ENCODE data around the gene ANKRD44. TPM values are rescaled to one million over a fixed set of nuclear protein-coding genes. Genes with fewer than 3 reads are reported as not detected.

The ANKRD44 gene
- polyA plus RNA-seq, 1 experiment = 14.7 TPM

DNA sequence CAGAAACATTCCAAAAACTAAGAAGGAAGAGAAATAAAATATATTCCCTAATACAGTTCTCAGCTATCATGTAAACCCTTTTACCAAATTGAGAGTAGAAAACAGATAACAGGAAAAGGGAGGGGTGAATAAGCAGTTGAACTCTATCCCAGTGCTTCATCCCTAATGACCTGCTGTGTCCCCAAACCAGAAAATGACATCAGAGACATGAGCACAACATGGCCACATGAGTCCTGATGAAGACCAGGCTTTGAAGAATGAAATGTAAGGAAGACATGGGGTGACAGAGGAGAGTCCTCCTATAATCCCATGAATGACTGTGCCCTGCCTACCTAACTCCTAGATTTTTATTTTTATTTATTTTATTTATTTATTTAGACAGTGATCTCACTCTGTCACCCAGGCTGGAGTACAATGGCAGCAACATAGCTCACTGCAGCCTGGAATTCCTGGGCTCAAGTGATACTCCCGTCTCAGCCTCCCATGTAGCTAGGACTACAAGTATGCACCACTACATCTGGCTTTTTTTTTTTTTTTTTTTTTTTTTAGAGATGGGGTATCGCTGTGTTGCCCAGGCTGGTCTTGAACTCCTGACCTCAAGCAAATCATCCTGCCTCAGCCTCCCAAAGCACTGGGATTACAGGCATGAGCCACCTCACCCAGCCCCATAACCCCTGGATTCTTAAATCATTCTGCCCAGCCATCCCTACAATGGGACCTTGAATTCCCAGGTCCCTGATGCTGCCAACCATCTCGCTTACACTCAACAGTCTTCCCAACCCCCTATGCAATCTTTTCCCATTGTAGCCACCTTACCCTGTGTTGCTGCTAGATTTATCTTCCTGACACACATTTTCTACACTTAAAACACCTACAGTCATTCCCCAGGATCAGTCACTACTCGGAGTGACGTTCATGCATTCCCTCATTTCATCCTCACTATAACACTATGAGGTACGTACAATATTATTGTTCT is 64.5 kb downstream of the ANKRD44 start:
- ChIA-PET POLR2A (no interaction called here), CTCF (no interaction called here)
- Histone ChIP-seq H3K4me3 (ENCODE audit: low read depth, low read length) (no peak overlapping the region), H3K27me3 (ENCODE audit: control insufficient read depth, insufficient read depth, low read length) (no peaks in the 10 kb centered on the region), H3K9me3 (ENCODE audit: control insufficient read depth, insufficient read depth, low read length) (no peaks in the 10 kb centered on the region), H3K27ac (ENCODE audit: low read depth, low read length) (no peak overlapping the region)
- no peak for DNase-seq (ENCODE audit: low read depth, low spot score)
- TF ChIP-seq, protein P1, sequence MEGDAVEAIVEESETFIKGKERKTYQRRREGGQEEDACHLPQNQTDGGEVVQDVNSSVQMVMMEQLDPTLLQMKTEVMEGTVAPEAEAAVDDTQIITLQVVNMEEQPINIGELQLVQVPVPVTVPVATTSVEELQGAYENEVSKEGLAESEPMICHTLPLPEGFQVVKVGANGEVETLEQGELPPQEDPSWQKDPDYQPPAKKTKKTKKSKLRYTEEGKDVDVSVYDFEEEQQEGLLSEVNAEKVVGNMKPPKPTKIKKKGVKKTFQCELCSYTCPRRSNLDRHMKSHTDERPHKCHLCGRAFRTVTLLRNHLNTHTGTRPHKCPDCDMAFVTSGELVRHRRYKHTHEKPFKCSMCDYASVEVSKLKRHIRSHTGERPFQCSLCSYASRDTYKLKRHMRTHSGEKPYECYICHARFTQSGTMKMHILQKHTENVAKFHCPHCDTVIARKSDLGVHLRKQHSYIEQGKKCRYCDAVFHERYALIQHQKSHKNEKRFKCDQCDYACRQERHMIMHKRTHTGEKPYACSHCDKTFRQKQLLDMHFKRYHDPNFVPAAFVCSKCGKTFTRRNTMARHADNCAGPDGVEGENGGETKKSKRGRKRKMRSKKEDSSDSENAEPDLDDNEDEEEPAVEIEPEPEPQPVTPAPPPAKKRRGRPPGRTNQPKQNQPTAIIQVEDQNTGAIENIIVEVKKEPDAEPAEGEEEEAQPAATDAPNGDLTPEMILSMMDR (IDR thresholded peaks at IDR 0.05; ENCODE audit: low read depth, low read length) = no peak

DNA sequence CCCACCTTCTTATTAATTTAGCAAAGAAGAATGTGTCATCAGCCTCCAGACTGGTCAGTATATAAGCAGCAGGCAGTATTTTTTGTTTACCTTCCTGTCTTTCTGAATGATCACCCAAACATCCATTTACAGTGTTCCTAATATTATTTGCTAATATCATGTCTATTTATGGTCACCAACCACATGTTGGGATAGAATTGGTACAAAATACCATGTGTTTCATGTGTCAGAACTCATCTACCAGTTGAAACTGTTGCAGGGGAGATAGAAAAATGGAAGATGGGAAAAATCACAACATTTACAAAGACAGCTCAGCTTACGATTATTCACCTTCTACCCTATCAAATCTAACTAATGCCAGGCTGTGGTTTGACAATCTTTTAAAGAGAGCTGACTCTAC is 66.2 kb downstream of the ANKRD44 start:
- POLR2A ChIA-PET = no interaction called here
- TF ChIP-seq, protein P1 (IDR thresholded peaks at IDR 0.05; ENCODE audit: low read depth, low read length) = no peak
- Histone ChIP-seq H3K4me3 (ENCODE audit: low read depth, low read length) (no peak overlapping the region), H3K9me3 (ENCODE audit: control insufficient read depth, insufficient read depth, low read length) (no peaks in the 10 kb centered on the region), H3K27me3 (ENCODE audit: control insufficient read depth, insufficient read depth, low read length) (no peaks in the 10 kb centered on the region), H3K27ac (ENCODE audit: low read depth, low read length) (no peak overlapping the region)
- CTCF ChIA-PET = no interaction called here
- DNase-seq (ENCODE audit: low read depth, low spot score) = no peak

DNA sequence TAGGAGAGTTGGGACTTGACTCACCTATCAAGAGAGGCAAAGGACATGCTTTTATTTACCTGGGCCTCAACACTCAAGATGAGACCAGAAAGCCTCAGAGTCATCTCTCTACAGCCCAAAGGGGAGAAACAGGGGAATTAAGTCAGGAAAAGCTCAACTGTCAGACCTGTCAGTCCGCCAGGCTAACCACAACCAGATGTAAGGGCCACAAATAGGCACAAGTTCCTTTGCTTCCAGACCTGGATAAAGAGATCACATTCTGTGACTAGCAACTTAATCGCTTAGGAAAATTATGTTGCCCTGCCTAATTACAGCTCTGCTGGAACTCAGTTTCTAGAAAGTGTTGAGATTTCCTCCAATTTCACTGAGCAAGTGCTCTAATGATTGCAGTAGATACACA is 67.9 kb downstream of the ANKRD44 start:
- no peaks in the 10 kb centered on the region for H3K27me3 ChIP-seq (ENCODE audit: control insufficient read depth, insufficient read depth, low read length)
- no peak overlapping the region for H3K4me3 ChIP-seq (ENCODE audit: low read depth, low read length)
- ChIA-PET POLR2A (no interaction called here), CTCF (no interaction called here)
- DNase-seq (ENCODE audit: low read depth, low spot score) = no peak
- no peaks in the 10 kb centered on the region for H3K9me3 ChIP-seq (ENCODE audit: control insufficient read depth, insufficient read depth, low read length)
- H3K27ac ChIP-seq (ENCODE audit: low read depth, low read length) = no peak overlapping the region
- TF ChIP-seq, protein P1 (IDR thresholded peaks at IDR 0.05; ENCODE audit: low read depth, low read length) = no peak

DNA sequence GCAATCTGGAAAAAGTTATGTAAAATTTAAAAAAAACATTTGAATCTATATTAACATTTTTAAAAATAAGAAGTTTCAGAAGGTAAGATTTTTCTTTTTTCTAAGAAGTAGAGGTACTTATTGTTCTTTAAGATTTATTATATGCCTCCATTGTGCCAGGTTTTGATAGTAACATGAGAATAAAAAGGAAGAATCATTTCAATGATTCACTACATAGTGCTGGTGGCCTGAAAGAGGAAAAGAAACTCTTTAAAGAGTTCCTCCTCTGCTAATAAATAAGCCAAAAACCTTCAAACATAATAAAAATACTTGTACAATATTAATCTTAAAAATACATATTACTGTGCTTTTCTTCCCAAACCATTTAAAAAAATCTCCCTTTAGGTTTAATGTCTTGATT is 69.0 kb downstream of the ANKRD44 start:
- DNase-seq (ENCODE audit: low read depth, low spot score) = no peak
- POLR2A ChIA-PET = no interaction called here
- TF ChIP-seq, protein P1 (IDR thresholded peaks at IDR 0.05; ENCODE audit: low read depth, low read length) = no peak
- CTCF ChIA-PET = interaction anchor here (1.4 kb wide), 1 partner anchor 10 kb away, joined by 5 read pairs; no protein-coding TSS in a partner anchor
- H3K4me3 ChIP-seq (ENCODE audit: low read depth, low read length) = no peak overlapping the region
- no peak overlapping the region for H3K27ac ChIP-seq (ENCODE audit: low read depth, low read length)
- H3K27me3 ChIP-seq (ENCODE audit: control insufficient read depth, insufficient read depth, low read length) = no peaks in the 10 kb centered on the region
- no peaks in the 10 kb centered on the region for H3K9me3 ChIP-seq (ENCODE audit: control insufficient read depth, insufficient read depth, low read length)

DNA sequence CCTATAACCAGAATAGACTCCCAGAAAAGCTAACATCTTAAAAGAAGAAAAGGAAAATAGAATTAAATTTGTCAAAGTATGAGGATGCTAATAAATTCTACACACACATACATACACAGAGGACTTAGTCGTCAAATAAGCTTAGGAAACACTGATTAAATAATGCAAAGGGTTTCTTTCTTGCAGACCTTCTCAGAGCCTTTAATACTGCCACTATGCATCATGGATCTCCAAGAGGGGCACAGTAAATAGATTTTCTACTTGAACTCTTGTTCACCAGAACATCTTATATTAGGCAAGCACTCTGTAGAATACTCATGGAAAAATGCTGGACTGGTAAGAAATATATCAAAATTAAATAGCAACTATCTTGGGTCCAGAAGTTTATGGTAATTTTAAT is 69.4 kb downstream of the ANKRD44 start:
- TF ChIP-seq, protein P1 (IDR thresholded peaks at IDR 0.05; ENCODE audit: low read depth, low read length) = no peak
- CTCF ChIA-PET = interaction anchor here (1.4 kb wide), 1 partner anchor 9 kb away, joined by 5 read pairs; no protein-coding TSS in a partner anchor
- no peak overlapping the region for H3K27ac ChIP-seq (ENCODE audit: low read depth, low read length)
- no peaks in the 10 kb centered on the region for H3K9me3 ChIP-seq (ENCODE audit: control insufficient read depth, insufficient read depth, low read length)
- H3K27me3 ChIP-seq (ENCODE audit: control insufficient read depth, insufficient read depth, low read length) = no peaks in the 10 kb centered on the region
- no peak for DNase-seq (ENCODE audit: low read depth, low spot score)
- POLR2A ChIA-PET = no interaction called here
- no peak overlapping the region for H3K4me3 ChIP-seq (ENCODE audit: low read depth, low read length)

Measured in AG04450 (cell line).